ENCODE data around the gene DUOX2.

DNA sequence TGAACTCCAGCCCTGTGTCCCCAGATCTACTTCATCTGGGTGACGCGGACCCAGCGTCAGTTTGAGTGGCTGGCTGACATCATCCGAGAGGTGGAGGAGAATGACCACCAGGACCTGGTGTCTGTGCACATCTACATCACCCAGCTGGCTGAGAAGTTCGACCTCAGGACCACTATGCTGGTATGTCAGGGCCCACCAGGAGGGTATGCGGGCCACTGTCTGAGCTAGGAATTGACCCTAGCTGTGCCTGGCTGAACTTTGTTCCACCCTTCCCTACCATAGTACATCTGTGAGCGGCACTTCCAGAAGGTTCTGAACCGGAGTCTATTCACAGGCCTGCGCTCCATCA is 49.5 kb upstream of the DUOX2 start:
- TF ChIP-seq, protein P1, sequence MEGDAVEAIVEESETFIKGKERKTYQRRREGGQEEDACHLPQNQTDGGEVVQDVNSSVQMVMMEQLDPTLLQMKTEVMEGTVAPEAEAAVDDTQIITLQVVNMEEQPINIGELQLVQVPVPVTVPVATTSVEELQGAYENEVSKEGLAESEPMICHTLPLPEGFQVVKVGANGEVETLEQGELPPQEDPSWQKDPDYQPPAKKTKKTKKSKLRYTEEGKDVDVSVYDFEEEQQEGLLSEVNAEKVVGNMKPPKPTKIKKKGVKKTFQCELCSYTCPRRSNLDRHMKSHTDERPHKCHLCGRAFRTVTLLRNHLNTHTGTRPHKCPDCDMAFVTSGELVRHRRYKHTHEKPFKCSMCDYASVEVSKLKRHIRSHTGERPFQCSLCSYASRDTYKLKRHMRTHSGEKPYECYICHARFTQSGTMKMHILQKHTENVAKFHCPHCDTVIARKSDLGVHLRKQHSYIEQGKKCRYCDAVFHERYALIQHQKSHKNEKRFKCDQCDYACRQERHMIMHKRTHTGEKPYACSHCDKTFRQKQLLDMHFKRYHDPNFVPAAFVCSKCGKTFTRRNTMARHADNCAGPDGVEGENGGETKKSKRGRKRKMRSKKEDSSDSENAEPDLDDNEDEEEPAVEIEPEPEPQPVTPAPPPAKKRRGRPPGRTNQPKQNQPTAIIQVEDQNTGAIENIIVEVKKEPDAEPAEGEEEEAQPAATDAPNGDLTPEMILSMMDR (IDR thresholded peaks at IDR 0.05; ENCODE audit: low read length), result no peak
- no peak for TF ChIP-seq EZH2 (IDR thresholded peaks at IDR 0.05; ENCODE audit: borderline replicate concordance, low read length)

Measured in OCI-LY1 (cell line).